Hepatocyte (in vitro differentiated cells): ENCODE data around the gene FUBP3.

Experiments
- CTCF ChIP-seq: fragments of 200-600 bp; sonication (generic); IDR thresholded peaks from 2 replicates; pipeline ENCODE4 v1.5.1; 2016; ENCODE audit warnings: antibody characterized with exemption, mild to moderate bottlenecking; ENCODE audit not compliant: poor library complexity
- EZH2 ChIP-seq: fragments of 200-600 bp; sonication (generic); IDR thresholded peaks from 2 replicates; pipeline ENCODE4 v1.6.1; 2016; ENCODE audit warnings: antibody characterized with exemption, mild to moderate bottlenecking, borderline replicate concordance
- EZH2phosphoT487 ChIP-seq: fragments of 200-600 bp; sonication (generic); IDR thresholded peaks from one replicate; pipeline ENCODE4 v1.6.1; 2018; ENCODE audit warnings: antibody characterized with exemption, mild to moderate bottlenecking, low read depth, moderate library complexity; ENCODE audit not compliant: unreplicated experiment, severe bottlenecking

- TF ChIP-seq CTCF: no peak
- no peak for TF ChIP-seq EZH2phosphoT487
- TF ChIP-seq EZH2: peak; percentile 99
Observed at GRCh38 chr9:130665029-130665430, 85.7 kb downstream of the FUBP3 start.
